Calu3 (cell line): ENCODE data around the gene RBL2. TPM values are rescaled to one million over a fixed set of nuclear protein-coding genes. Genes with fewer than 3 reads are reported as not detected.
"Not testable (repeated sequence)": the region's sequence is repeated elsewhere in the genome, so short reads cannot be mapped to it uniquely, and the experiment has no call there.

Experiments used
- BruUV-seq: library from RNA; stranded (reverse); fragments of 400-500 nt; replicated peaks from 2 replicates; lab custom pipeline; 2021; lab: Mats Ljungman, UMichigan
- CTCF ChIA-PET: fragments of 300-600 bp; sonication (Branson Sonifier 250); formaldehyde crosslinking; loops from one replicate; lab custom pipeline; 2022; ENCODE audit warnings: antibody characterized with exemption; lab: Charles Lee
- DNase-seq: peaks from one replicate; pipeline ENCODE4 v3.0.0; 2022
- H3K27ac Mint-ChIP-seq: one replicate; pipeline ENCODE4 v1.8.0; 2022; ENCODE audit warnings: mixed read lengths; ENCODE audit not compliant: unreplicated experiment
- H3K27me3 Mint-ChIP-seq: one replicate; pipeline ENCODE4 v1.8.0; 2022; ENCODE audit warnings: mixed read lengths; ENCODE audit not compliant: unreplicated experiment
- H3K36me3 Mint-ChIP-seq: one replicate; pipeline ENCODE4 v1.8.0; 2022; ENCODE audit warnings: mild to moderate bottlenecking, moderate library complexity, mixed read lengths; ENCODE audit not compliant: insufficient read depth, unreplicated experiment
- H3K4me1 Mint-ChIP-seq: one replicate; pipeline ENCODE4 v1.8.0; 2022; ENCODE audit warnings: mild to moderate bottlenecking, low read depth, mixed read lengths; ENCODE audit not compliant: unreplicated experiment
- H3K4me3 Mint-ChIP-seq: one replicate; pipeline ENCODE4 v1.8.0; 2022; ENCODE audit warnings: mild to moderate bottlenecking, low read depth, moderate library complexity, mixed read lengths; ENCODE audit not compliant: unreplicated experiment
- H3K9me3 Mint-ChIP-seq: one replicate; pipeline ENCODE4 v1.8.0; 2022; ENCODE audit warnings: low read depth, mixed read lengths; ENCODE audit not compliant: unreplicated experiment
- CTCF ChIP-seq: fragments of 200-600 bp; IDR thresholded peaks from one replicate; pipeline ENCODE4 v1.8.0; 2022; ENCODE audit warnings: antibody characterized with exemption; ENCODE audit not compliant: unreplicated experiment
- intact Hi-C: fragments of 100-400 bp; cut with micrococcal nuclease; formaldehyde crosslinking; loops from one replicate; pipeline ENCODE4 v1.10.0; 2022; ENCODE audit not compliant: unreplicated experiment
- total RNA-seq: library from RNA; stranded (reverse); gene quantifications from 2 replicates; pipeline ENCODE4 v1.2.3, GENCODE V29; 2022

The RBL2 gene
- total RNA-seq, 1 experiment from 2014 or later: 62.8 TPM

GRCh38 chr16:53534206-53534605 lies 99.9 kb downstream of the RBL2 start:
- Mint-ChIP-seq H3K27ac (no peak overlapping the region), H3K9me3 (no peaks in the 10 kb centered on the region), H3K4me1 (no peaks in the 10 kb centered on the region), H3K27me3 (peaks cover 24% of the 10 kb centered on the region), H3K4me3 (no peak overlapping the region), H3K36me3 (no peaks in the 10 kb centered on the region)
- no peak for TF ChIP-seq CTCF
- no TSS peak for BruUV-seq
- CTCF ChIA-PET: interaction anchor here (0.6 kb wide), 1 partner anchor 16 kb away, joined by 3 read pairs; no protein-coding TSS in a partner anchor
- no peak for DNase-seq
- intact Hi-C loops: no loop called here

GRCh38 chr16:53537626-53538025 lies 103.4 kb downstream of the RBL2 start:
- intact Hi-C loops: no loop called here
- H3K9me3 Mint-ChIP-seq: no peaks in the 10 kb centered on the region
- TF ChIP-seq CTCF: no peak
- BruUV-seq: no TSS peak
- H3K4me1 Mint-ChIP-seq: no peaks in the 10 kb centered on the region
- H3K27me3 Mint-ChIP-seq: peaks cover 7% of the 10 kb centered on the region
- no peak overlapping the region for H3K27ac Mint-ChIP-seq
- H3K4me3 Mint-ChIP-seq: no peak overlapping the region
- CTCF ChIA-PET: no interaction called here
- no peak for DNase-seq
- no peaks in the 10 kb centered on the region for H3K36me3 Mint-ChIP-seq

- H3K4me1 Mint-ChIP-seq, H3K9me3 Mint-ChIP-seq, CTCF ChIA-PET, BruUV-seq, H3K4me3 Mint-ChIP-seq, H3K36me3 Mint-ChIP-seq, DNase-seq, intact Hi-C loops, H3K27ac Mint-ChIP-seq: not testable (repeated sequence)
- H3K27me3 Mint-ChIP-seq: peaks cover 25% of the 10 kb centered on the region
Measured at GRCh38 chr16:53539346-53539745, 105.1 kb downstream of the RBL2 start.

GRCh38 chr16:53539759-53540718 lies 105.8 kb downstream of the RBL2 start:
- H3K4me1 Mint-ChIP-seq, H3K27ac Mint-ChIP-seq, H3K36me3 Mint-ChIP-seq, H3K9me3 Mint-ChIP-seq, DNase-seq, BruUV-seq, intact Hi-C loops, H3K4me3 Mint-ChIP-seq: not testable (repeated sequence)
- CTCF ChIA-PET: interaction anchor here (0.6 kb wide), 1 partner anchor 1274 kb away, joined by 4 read pairs; no protein-coding TSS in a partner anchor
- H3K27me3 Mint-ChIP-seq: peaks cover 32% of the 10 kb centered on the region

Other genes with a start within 250 kb of the RBL2 start
- 46.4 and 59.4 TPM in 2 replicates for gene AKTIP, start 68.7 kb downstream of the RBL2 start, total RNA-seq